HG02852 (cell line): ENCODE results near the gene NFATC2.

Experiments
- ATAC-seq: cut with Tn5 transposase; IDR thresholded peaks from one replicate; pipeline ENCODE4 v1.9.1; 2021; ENCODE audit warnings: mild to moderate bottlenecking, moderate library complexity; ENCODE audit not compliant: unreplicated experiment

Gene NFATC2

DNA sequence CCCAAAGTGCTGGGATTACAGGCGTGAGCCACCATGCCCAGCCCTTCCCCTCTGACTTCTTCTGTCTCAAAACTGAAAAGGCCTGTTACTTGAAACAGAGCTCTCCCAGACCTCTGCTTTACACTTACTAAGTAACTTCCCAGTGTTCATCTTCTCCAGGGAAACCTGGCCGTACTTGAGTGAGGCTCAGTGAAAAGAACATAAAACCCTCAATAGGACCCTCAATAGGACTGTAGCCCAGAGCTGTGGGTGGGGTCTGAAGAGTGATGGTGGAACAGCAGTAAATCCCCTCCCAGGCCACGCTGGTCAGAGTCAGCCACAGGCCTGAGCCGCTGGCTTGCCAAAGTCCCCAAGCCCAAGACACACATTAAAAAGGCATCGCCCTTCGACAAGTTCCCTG is 145.4 kb downstream of the NFATC2 start:
- no peak for ATAC-seq

GRCh38 chr20:51396365-51396909 is 146.1 kb downstream of the NFATC2 start:
- ATAC-seq, result no peak

DNA sequence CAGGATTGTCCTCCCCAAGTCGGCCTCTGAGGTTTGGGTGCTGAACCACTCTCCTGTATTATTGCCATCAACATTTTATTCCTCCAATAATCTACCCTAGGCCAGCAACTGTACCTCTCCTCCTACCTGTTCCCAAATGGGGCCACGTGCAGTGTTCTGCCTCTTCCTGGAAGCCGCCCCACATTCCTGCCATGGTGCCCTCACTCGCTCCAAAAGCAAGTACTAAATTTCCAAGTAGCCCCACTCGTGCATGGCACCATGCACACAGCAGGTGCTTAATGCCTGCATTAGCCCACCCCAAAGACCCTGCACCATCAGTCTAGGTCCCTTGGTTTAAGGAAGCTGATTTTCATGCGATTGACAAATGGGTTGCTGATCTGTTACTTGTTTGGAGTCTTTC is 147.8 kb downstream of the NFATC2 start:
- ATAC-seq, result no peak

DNA sequence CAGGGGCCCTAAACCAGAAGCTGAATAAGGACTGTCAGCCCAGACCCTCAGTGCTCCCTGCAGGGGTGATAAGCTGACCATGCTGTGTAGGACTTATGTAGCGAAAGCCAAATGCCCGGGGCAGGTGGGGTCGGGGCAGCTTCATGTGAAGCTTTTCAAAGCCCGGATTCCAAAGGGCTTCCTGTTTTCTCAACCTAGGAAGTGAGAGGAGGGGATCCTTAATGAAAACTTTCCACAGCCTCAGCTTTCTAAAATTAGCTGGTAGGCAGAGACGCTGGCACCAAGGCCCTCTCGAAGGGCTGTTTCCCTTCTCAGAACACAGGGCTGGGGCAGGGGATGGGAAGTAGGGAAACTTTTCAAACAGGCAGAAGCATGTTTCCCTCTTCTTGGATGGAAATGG is 148.9 kb downstream of the NFATC2 start:
- ATAC-seq, result no peak

DNA sequence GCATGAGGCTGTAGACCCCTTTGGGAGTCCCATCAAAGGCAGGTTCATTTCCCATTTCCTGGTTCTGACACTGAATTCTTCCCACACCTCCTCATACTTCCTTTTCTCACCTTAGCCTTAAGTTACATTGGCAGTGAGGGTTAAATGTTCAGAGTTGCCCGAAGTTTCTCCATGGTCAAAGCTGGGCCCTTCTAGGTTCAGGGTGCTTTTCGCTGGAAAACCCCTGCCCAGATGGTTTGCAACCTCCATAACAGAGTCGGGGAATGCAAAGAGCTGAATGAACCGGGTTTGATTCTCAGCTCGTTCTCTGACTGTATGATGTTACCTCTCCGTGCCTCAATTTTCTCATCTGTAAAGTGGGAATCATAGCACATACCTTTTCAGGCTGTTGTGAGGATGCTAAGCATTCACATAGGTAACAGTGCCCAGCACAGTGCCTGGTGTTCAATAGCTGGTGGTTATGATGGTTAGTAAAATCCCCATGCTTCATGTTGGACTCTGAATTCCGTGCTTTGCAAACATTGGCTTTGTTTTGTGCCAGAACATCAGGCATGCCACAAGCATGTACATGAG is 149.8 kb downstream of the NFATC2 start:
- ATAC-seq, result no peak

DNA sequence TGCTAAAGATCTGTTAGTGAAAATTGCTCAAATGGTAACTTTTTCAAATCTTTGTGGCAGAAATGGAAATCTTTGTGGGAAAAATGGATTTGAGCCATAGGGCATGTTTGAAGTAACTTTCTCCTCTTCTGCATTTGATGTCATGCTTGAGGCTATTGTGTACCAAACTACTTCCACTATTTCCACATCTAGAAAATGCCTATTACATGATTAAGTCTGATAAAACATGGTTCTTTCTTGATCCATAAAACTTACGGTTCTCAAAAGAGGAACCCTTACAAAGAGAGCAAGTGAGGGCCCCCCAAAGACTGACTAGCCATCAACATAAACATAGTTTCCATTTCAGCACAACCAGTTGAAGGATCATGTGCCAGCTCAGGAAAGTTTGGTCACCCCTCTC is 150.6 kb downstream of the NFATC2 start:
- no peak for ATAC-seq

GRCh38 chr20:51389543-51390264 is 152.8 kb downstream of the NFATC2 start:
- ATAC-seq, result no peak

- ATAC-seq, result no peak
Observed at GRCh38 chr20:51388756-51389542, 153.6 kb downstream of the NFATC2 start.

GRCh38 chr20:51388227-51388626 is 154.3 kb downstream of the NFATC2 start:
- no peak for ATAC-seq

- no peak for ATAC-seq
Observed at GRCh38 chr20:51387125-51387875, 155.2 kb downstream of the NFATC2 start.

- ATAC-seq, result no peak
Observed at GRCh38 chr20:51386586-51386985, 155.9 kb downstream of the NFATC2 start.

- no peak for ATAC-seq
Observed at GRCh38 chr20:51385646-51386530, 156.6 kb downstream of the NFATC2 start.

- ATAC-seq, result no peak
Observed at GRCh38 chr20:51384875-51385274, 157.6 kb downstream of the NFATC2 start.

DNA sequence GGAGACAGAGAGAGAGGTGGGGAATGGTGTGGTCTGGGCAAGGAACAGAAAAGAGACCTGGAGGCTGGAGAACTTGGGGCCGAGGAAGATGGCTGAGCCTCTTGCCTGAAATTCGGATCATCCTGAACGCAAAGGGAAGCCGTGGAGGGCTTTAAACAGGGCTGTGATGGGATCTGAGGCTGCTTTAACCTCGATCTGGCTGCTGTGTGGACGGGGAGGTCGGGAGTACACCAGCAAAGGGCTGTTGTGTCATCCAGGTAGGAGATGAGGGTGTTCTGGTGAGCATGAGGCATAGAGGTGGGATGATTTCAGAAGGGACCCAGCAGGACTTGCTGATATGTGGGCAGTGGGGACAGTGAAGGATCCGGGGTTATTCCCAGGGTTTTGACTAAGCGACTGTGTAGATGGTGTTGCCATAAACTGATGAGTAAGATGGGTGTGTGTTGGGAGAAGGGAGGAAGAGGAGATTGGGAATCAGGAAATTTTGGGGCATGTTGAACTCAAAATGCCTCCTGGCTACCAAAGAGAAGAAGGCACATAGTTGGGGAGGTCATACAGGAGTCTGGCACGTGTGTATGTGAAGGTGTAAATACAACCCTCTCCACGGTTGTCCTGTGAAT is 158.5 kb downstream of the NFATC2 start:
- ATAC-seq, result no peak

- no peak for ATAC-seq
Observed at GRCh38 chr20:51382986-51383821, 159.3 kb downstream of the NFATC2 start.

GRCh38 chr20:51382111-51382985 is 160.2 kb downstream of the NFATC2 start:
- ATAC-seq, result no peak

GRCh38 chr20:51381557-51381956 is 161.0 kb downstream of the NFATC2 start:
- ATAC-seq, result no peak
